ENCODE data around the gene TMEM178A. TPM values are rescaled to one million over a fixed set of nuclear protein-coding genes. Genes with fewer than 3 reads are reported as not detected.
"Not testable (repeated sequence)": the region's sequence is repeated elsewhere in the genome, so short reads cannot be mapped to it uniquely, and the experiment has no call there.

The TMEM178A gene
- total RNA-seq, 4 donors from 2014 or later = 1.6 to 7.5 (median 4.6) TPM

GRCh38 chr2:39649511-39649910, 16.2 kb upstream of the TMEM178A start:
- TF ChIP-seq CTCF (IDR thresholded peaks at IDR 0.05) (no peak), EP300 (IDR thresholded peaks at IDR 0.05; ENCODE audit: low read depth) (no peak), POLR2AphosphoS5 (IDR thresholded peaks at IDR 0.05) (no peak), POLR2A (IDR thresholded peaks at IDR 0.05) (no peak)
- Histone ChIP-seq H3K4me3 (no peak overlapping the region), H3K27ac (no peak overlapping the region), H3K4me1 (no peaks in the 10 kb centered on the region), H3K36me3 (no peaks in the 10 kb centered on the region), H3K27me3 (no peaks in the 10 kb centered on the region), H3K9me3 (no peaks in the 10 kb centered on the region)
- intact Hi-C loops (cut with DNase I; ENCODE audit: low total_unique reads) = no loop called here
- no peak for DNase-seq
- 92 to 100% methylated on average over 2 of the region's 2 CpGs for WGBS, 2 donors (ENCODE audit: low coverage in 1 of 2)
- in situ Hi-C loops (cut with MboI; ENCODE audit: low pct_ligation_motif_present in 1 of 4, low pct_unique_long_range_greater_than_20kb in 1 of 4, low sequenced_read_pairs in 3 of 4) = no loop called here

- H3K27ac ChIP-seq = no peak overlapping the region
- H3K4me1 ChIP-seq = no peaks in the 10 kb centered on the region
- TF ChIP-seq EP300 (IDR thresholded peaks at IDR 0.05; ENCODE audit: low read depth) (no peak), POLR2AphosphoS5 (IDR thresholded peaks at IDR 0.05) (no peak), POLR2A (IDR thresholded peaks at IDR 0.05) (no peak)
- intact Hi-C loops (cut with DNase I; ENCODE audit: low total_unique reads) = no loop called here
- 93 to 96% methylated on average over 2 to 3 of the region's 3 CpGs for WGBS, 2 donors (ENCODE audit: low coverage in 1 of 2)
- in situ Hi-C loops (cut with MboI; ENCODE audit: low pct_ligation_motif_present in 1 of 4, low pct_unique_long_range_greater_than_20kb in 1 of 4, low sequenced_read_pairs in 3 of 4) = no loop called here
- no peaks in the 10 kb centered on the region for H3K9me3 ChIP-seq
- DNase-seq = no peak
- H3K27me3 ChIP-seq = no peaks in the 10 kb centered on the region
- no peaks in the 10 kb centered on the region for H3K36me3 ChIP-seq
- no peak overlapping the region for H3K4me3 ChIP-seq
Observed at GRCh38 chr2:39650468-39650867, 15.2 kb upstream of the TMEM178A start.

- H3K27ac ChIP-seq; H3K4me3 ChIP-seq; H3K9me3 ChIP-seq; H3K36me3 ChIP-seq; intact Hi-C loops (cut with DNase I; ENCODE audit: low total_unique reads); H3K4me1 ChIP-seq; DNase-seq; H3K27me3 ChIP-seq; in situ Hi-C loops (cut with MboI; ENCODE audit: low pct_ligation_motif_present in 1 of 4, low pct_unique_long_range_greater_than_20kb in 1 of 4, low sequenced_read_pairs in 3 of 4): not testable (repeated sequence)
- WGBS, 2 donors (ENCODE audit: low coverage in 1 of 2) = 88 to 94% methylated on average over 2 of the region's 2 CpGs
Observed at GRCh38 chr2:39656215-39656614, 9.5 kb upstream of the TMEM178A start.

GRCh38 chr2:39657287-39657937, 8.3 kb upstream of the TMEM178A start:
- intact Hi-C loops (cut with DNase I; ENCODE audit: low total_unique reads) = no loop called here

GRCh38 chr2:39658371-39658770, 7.3 kb upstream of the TMEM178A start:
- H3K27ac ChIP-seq = no peak overlapping the region

More at GRCh38 chr2:39657287-39657937, 8.3 kb upstream of the TMEM178A start:
- Histone ChIP-seq H3K4me1 (no peaks in the 10 kb centered on the region), H3K27me3 (no peaks in the 10 kb centered on the region), H3K27ac (no peak overlapping the region), H3K4me3 (no peak overlapping the region), H3K9me3 (no peaks in the 10 kb centered on the region), H3K36me3 (no peaks in the 10 kb centered on the region)
- no peak for TF ChIP-seq POLR2A (IDR thresholded peaks at IDR 0.05)
- no peak for TF ChIP-seq CTCF (IDR thresholded peaks at IDR 0.05)
- no peak for TF ChIP-seq EP300 (IDR thresholded peaks at IDR 0.05; ENCODE audit: low read depth)
- no peak for TF ChIP-seq POLR2AphosphoS5 (IDR thresholded peaks at IDR 0.05)
- WGBS, 2 donors (ENCODE audit: low coverage in 1 of 2) = 45 to 83% methylated on average over 2 to 7 of the region's 7 CpGs
- no peak for DNase-seq
- in situ Hi-C loops (cut with MboI; ENCODE audit: low pct_ligation_motif_present in 1 of 4, low pct_unique_long_range_greater_than_20kb in 1 of 4, low sequenced_read_pairs in 3 of 4) = no loop called here

More at GRCh38 chr2:39658371-39658770, 7.3 kb upstream of the TMEM178A start:
- TF ChIP-seq POLR2A (IDR thresholded peaks at IDR 0.05) (no peak), EP300 (IDR thresholded peaks at IDR 0.05; ENCODE audit: low read depth) (no peak), CTCF (IDR thresholded peaks at IDR 0.05) (no peak), POLR2AphosphoS5 (IDR thresholded peaks at IDR 0.05) (no peak)
- H3K27me3 ChIP-seq = no peaks in the 10 kb centered on the region
- no peak for DNase-seq
- no peaks in the 10 kb centered on the region for H3K4me1 ChIP-seq
- 93% methylated on average over 2 of the region's 2 CpGs for WGBS, 2 donors (ENCODE audit: low coverage in 1 of 2)
- no peaks in the 10 kb centered on the region for H3K36me3 ChIP-seq
- intact Hi-C loops (cut with DNase I; ENCODE audit: low total_unique reads) (no loop called here), in situ Hi-C loops (cut with MboI; ENCODE audit: low pct_ligation_motif_present in 1 of 4, low pct_unique_long_range_greater_than_20kb in 1 of 4, low sequenced_read_pairs in 3 of 4) (no loop called here)
- H3K9me3 ChIP-seq = no peaks in the 10 kb centered on the region
- no peak overlapping the region for H3K4me3 ChIP-seq

Measured in transverse colon (tissue), 4 donors.